ENCODE results near the gene E2F4. TPM values are rescaled to one million over a fixed set of nuclear protein-coding genes. Genes with fewer than 3 reads are reported as not detected.

The E2F4 gene
- total and polyA plus RNA-seq, 2 of the 13 experiments (the other 11 are each of a cell fraction or from before 2014, with no cell fraction given) = 84.8 to 91.2 TPM

DNA sequence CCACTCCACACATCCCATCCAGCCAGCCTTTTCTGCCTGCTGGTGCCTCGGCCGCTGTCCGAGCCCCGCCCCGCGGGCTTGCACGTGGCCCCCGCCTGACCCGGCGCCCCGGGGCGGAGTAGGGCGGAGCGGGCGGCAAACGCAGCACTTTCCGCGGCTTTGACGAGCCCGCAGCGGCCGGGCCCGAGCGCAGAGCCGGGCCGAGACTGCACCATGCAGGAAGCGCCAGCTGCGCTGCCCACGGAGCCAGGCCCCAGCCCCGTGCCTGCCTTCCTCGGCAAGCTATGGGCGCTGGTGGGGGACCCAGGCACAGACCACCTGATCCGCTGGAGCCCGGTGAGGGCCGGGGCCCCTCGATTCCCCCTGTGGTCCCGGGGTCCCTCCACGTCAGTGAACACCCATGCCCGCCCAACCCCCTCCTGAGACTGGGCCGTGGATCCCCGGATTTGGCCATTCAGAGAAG lies 27.3 kb upstream of the E2F4 start, which contains the start of gene HSF4 (continued):
- peak; percentile 93 for TF ChIP-seq ZFP37 (CRISPR knock-in tag; IDR thresholded peaks at IDR 0.05; ENCODE audit: borderline replicate concordance)
- no peak for TF ChIP-seq ZNF383 (CRISPR knock-in tag; IDR thresholded peaks at IDR 0.05; ENCODE audit: borderline replicate concordance)
- TF ChIP-seq ZNF552 (CRISPR knock-in tag; IDR thresholded peaks at IDR 0.05; ENCODE audit: borderline replicate concordance) = peak; percentile 75; the same call in 1 of the 2 replicates
- peak; percentile 38; the same call in 1 of the 2 replicates for TF ChIP-seq HNF4A (CRISPR knock-in tag; IDR thresholded peaks at IDR 0.05)
- TF ChIP-seq MBNL3 (CRISPR knock-in tag; conservative IDR thresholded peaks at IDR 0.05) = no peak
- TF ChIP-seq POLR2G (IDR thresholded peaks at IDR 0.05; ENCODE audit: low read depth, low read length) = peak; percentile 40; the same call in 1 of the 2 replicates
- TF ChIP-seq ZFYVE20 (CRISPR knock-in tag; IDR thresholded peaks at IDR 0.05; ENCODE audit: borderline replicate concordance, low read depth) = 0 out of 2 replicates have a peak, but pooled peaks have one; percentile 51
- no peak for TF ChIP-seq ZNF660 (CRISPR knock-in tag; IDR thresholded peaks at IDR 0.05; ENCODE audit: borderline replicate concordance, low read depth)
- TF ChIP-seq TAF1 (CRISPR knock-in tag; IDR thresholded peaks at IDR 0.05) = peak; percentile 51
- TF ChIP-seq HNRNPLL (IDR thresholded peaks at IDR 0.05; ENCODE audit: low read depth, low read length, poor library complexity, severe bottlenecking) = peak; percentile 93
- TF ChIP-seq, protein P1, sequence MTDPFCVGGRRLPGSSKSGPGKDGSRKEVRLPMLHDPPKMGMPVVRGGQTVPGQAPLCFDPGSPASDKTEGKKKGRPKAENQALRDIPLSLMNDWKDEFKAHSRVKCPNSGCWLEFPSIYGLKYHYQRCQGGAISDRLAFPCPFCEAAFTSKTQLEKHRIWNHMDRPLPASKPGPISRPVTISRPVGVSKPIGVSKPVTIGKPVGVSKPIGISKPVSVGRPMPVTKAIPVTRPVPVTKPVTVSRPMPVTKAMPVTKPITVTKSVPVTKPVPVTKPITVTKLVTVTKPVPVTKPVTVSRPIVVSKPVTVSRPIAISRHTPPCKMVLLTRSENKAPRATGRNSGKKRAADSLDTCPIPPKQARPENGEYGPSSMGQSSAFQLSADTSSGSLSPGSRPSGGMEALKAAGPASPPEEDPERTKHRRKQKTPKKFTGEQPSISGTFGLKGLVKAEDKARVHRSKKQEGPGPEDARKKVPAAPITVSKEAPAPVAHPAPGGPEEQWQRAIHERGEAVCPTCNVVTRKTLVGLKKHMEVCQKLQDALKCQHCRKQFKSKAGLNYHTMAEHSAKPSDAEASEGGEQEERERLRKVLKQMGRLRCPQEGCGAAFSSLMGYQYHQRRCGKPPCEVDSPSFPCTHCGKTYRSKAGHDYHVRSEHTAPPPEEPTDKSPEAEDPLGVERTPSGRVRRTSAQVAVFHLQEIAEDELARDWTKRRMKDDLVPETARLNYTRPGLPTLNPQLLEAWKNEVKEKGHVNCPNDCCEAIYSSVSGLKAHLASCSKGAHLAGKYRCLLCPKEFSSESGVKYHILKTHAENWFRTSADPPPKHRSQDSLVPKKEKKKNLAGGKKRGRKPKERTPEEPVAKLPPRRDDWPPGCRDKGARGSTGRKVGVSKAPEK (CRISPR knock-in tag; IDR thresholded peaks at IDR 0.05; ENCODE audit: borderline replicate concordance) = no peak
- TF ChIP-seq, protein P2, sequence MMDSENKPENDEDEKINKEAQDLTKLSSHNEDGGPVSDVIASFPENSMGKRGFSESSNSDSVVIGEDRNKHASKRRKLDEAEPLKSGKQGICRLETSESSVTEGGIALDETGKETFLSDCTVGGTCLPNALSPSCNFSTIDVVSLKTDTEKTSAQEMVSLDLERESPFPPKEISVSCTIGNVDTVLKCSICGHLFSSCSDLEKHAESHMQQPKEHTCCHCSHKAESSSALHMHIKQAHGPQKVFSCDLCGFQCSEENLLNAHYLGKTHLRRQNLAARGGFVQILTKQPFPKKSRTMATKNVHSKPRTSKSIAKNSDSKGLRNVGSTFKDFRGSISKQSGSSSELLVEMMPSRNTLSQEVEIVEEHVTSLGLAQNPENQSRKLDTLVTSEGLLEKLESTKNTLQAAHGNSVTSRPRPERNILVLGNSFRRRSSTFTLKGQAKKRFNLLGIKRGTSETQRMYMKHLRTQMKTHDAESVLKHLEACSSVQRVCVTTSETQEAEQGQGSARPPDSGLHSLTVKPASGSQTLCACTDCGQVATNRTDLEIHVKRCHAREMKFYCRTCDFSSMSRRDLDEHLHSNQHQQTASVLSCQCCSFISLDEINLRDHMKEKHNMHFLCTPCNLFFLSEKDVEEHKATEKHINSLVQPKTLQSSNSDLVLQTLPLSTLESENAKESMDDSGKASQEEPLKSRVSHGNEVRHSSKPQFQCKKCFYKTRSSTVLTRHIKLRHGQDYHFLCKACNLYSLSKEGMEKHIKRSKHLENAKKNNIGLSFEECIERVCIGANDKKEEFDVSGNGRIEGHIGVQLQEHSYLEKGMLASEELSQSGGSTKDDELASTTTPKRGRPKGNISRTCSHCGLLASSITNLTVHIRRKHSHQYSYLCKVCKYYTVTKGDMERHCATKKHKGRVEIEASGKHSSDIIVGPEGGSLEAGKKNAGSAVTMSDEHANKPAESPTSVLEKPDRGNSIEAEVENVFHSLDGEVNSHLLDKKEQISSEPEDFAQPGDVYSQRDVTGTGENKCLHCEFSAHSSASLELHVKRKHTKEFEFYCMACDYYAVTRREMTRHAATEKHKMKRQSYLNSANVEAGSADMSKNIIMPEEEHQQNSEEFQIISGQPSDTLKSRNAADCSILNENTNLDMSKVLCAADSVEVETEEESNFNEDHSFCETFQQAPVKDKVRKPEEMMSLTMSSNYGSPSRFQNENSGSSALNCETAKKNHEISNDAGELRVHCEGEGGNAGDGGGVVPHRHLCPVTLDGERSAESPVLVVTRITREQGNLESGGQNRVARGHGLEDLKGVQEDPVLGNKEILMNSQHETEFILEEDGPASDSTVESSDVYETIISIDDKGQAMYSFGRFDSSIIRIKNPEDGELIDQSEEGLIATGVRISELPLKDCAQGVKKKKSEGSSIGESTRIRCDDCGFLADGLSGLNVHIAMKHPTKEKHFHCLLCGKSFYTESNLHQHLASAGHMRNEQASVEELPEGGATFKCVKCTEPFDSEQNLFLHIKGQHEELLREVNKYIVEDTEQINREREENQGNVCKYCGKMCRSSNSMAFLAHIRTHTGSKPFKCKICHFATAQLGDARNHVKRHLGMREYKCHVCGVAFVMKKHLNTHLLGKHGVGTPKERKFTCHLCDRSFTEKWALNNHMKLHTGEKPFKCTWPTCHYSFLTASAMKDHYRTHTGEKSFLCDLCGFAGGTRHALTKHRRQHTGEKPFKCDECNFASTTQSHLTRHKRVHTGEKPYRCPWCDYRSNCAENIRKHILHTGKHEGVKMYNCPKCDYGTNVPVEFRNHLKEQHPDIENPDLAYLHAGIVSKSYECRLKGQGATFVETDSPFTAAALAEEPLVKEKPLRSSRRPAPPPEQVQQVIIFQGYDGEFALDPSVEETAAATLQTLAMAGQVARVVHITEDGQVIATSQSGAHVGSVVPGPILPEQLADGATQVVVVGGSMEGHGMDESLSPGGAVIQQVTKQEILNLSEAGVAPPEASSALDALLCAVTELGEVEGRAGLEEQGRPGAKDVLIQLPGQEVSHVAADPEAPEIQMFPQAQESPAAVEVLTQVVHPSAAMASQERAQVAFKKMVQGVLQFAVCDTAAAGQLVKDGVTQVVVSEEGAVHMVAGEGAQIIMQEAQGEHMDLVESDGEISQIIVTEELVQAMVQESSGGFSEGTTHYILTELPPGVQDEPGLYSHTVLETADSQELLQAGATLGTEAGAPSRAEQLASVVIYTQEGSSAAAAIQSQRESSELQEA (CRISPR knock-in tag; IDR thresholded peaks at IDR 0.05; ENCODE audit: not compliant biosample characterization) = peak; percentile 88
- 0 out of 2 replicates have a peak, but pooled peaks have one; percentile 58 for TF ChIP-seq NR1H2 (CRISPR knock-in tag; IDR thresholded peaks at IDR 0.05; ENCODE audit: borderline replicate concordance, low read depth)
- TF ChIP-seq ATAD3A (CRISPR knock-in tag; IDR thresholded peaks at IDR 0.05) = no peak
- TF ChIP-seq, protein P3, sequence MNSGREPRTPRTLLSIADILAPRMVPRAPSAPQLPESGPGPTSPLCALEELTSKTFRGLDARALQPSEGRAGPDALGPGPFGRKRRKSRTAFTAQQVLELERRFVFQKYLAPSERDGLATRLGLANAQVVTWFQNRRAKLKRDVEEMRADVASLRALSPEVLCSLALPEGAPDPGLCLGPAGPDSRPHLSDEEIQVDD (CRISPR knock-in tag; IDR thresholded peaks at IDR 0.05; ENCODE audit: borderline replicate concordance) = no peak; the same call in 1 of the 2 replicates
- TF ChIP-seq MAF1 (CRISPR knock-in tag; IDR thresholded peaks at IDR 0.05; ENCODE audit: borderline replicate concordance) = peak; percentile 70; the same call in 1 of the 2 replicates
- TF ChIP-seq ZNF20 (CRISPR knock-in tag; IDR thresholded peaks at IDR 0.05) = no peak
- TF ChIP-seq NR2C2 (CRISPR knock-in tag; IDR thresholded peaks at IDR 0.05; ENCODE audit: borderline replicate concordance) = peak; percentile 77
